Breast epithelium (tissue), 4 donors: Measurements from ENCODE around the gene CTNNA1. TPM values are rescaled to one million over a fixed set of nuclear protein-coding genes. Genes with fewer than 3 reads are reported as not detected.

Source experiments
- DNase-seq, 2 donors: peaks; one replicate each; pipeline ENCODE4 v3.0.0-alpha.2; 2019; ENCODE audit warnings: low spot score in 2 of 2
- H3K27ac ChIP-seq, 2 donors: fragments of 200-600 bp; sonication (generic) in 1 of 2; one replicate each; pipeline ENCODE4 v1.5.1; 2016 to 2019; ENCODE audit warnings: mild to moderate bottlenecking in 1 of 2
- H3K27me3 ChIP-seq, 2 donors: fragments of 200-600 bp; sonication (generic) in 1 of 2; one replicate each; pipeline versions ENCODE4 v1.5.1 to v1.6.0; 2017 to 2019; ENCODE audit warnings: control low read depth in 1 of 2, mild to moderate bottlenecking in 1 of 2
- H3K36me3 ChIP-seq: fragments of 200-600 bp; one replicate; pipeline ENCODE4 v1.5.1; 2019
- H3K4me1 ChIP-seq, 2 donors: fragments of 200-600 bp; sonication (generic); one replicate each; pipeline ENCODE4 v1.5.1; 2016 to 2019; ENCODE audit warnings: control low read depth in 1 of 2
- H3K4me3 ChIP-seq, 3 donors: fragments of 200-600 bp; sonication (generic); 1 replicate in 2 of 3; 2 replicates in 1 of 3; pipeline ENCODE4 v1.5.1; 2016 to 2019; ENCODE audit warnings: mild to moderate bottlenecking in 3 of 3, moderate library complexity in 2 of 3
- H3K9me3 ChIP-seq, 2 donors: fragments of 200-600 bp; sonication (generic) in 1 of 2; one replicate each; pipeline ENCODE4 v1.5.1; 2016 to 2019; ENCODE audit warnings: control low read depth in 1 of 2
- CTCF ChIP-seq, 3 donors: fragments of 450-650 bp; IDR thresholded peaks; one replicate each; pipeline ENCODE4 v1.5.1; 2016 to 2017; ENCODE audit warnings: antibody characterized with exemption in 3 of 3, mild to moderate bottlenecking in 3 of 3, moderate library complexity in 3 of 3
- POLR2A ChIP-seq: fragments of 450-650 bp; IDR thresholded peaks from one replicate; pipeline ENCODE4 v1.6.1; 2016; ENCODE audit warnings: antibody characterized with exemption, mild to moderate bottlenecking, moderate library complexity
- POLR2AphosphoS5 ChIP-seq, 3 donors: sonication (generic); formaldehyde crosslinking; IDR thresholded peaks; one replicate each; pipeline ENCODE4 v1.6.1; 2017; ENCODE audit warnings: antibody characterized with exemption in 3 of 3
- intact Hi-C: fragments of 100-400 bp; cut with DNase I; formaldehyde crosslinking; loops from one replicate; pipeline ENCODE4 v1.15.1; 2023; ENCODE audit warnings: low total_unique reads
- total RNA-seq, 3 donors: library from RNA; depleted of rRNA; stranded (reverse); fragments of >200 nt; gene quantifications; one replicate each; pipeline ENCODE4 v1.1.0, GENCODE V29; 2016

Gene CTNNA1
- total RNA-seq, 3 donors from 2014 or later, result 314 to 389 (median 321) TPM

- DNase-seq, result no peak
- no peak for TF ChIP-seq POLR2A
- TF ChIP-seq POLR2AphosphoS5 (IDR thresholded peaks at IDR 0.05), result no peak
- TF ChIP-seq CTCF (IDR thresholded peaks at IDR 0.05), result no peak
- intact Hi-C loops, result no loop called here
- Histone ChIP-seq H3K4me3 (no peak overlapping the region), H3K27ac (no peak overlapping the region), H3K4me1 (no peaks in the 10 kb centered on the region), H3K27me3 (no peaks in the 10 kb centered on the region), H3K9me3 (no peaks in the 10 kb centered on the region), H3K36me3 (no peaks in the 10 kb centered on the region)
Measured at GRCh38 chr5:138946831-138947560, 193.8 kb downstream of the CTNNA1 start.

- DNase-seq, result no peak
- intact Hi-C loops, result no loop called here
- Histone ChIP-seq H3K36me3 (no peaks in the 10 kb centered on the region), H3K27me3 (no peaks in the 10 kb centered on the region), H3K27ac (no peak overlapping the region), H3K4me3 (no peak overlapping the region), H3K9me3 (no peaks in the 10 kb centered on the region), H3K4me1 (peaks cover 3 to 6% of the 10 kb centered on the region in 2 donors)
- no peak for TF ChIP-seq POLR2A
- TF ChIP-seq POLR2AphosphoS5 (IDR thresholded peaks at IDR 0.05), result no peak
- no peak for TF ChIP-seq CTCF (IDR thresholded peaks at IDR 0.05)
Measured at GRCh38 chr5:138947780-138948179, 194.6 kb downstream of the CTNNA1 start.

GRCh38 chr5:138948471-138949222, 195.4 kb downstream of the CTNNA1 start:
- Histone ChIP-seq H3K27me3 (no peaks in the 10 kb centered on the region), H3K4me1 (peaks cover 8 to 12% of the 10 kb centered on the region in 2 donors), H3K36me3 (no peaks in the 10 kb centered on the region), H3K27ac (no peak overlapping the region), H3K9me3 (no peaks in the 10 kb centered on the region), H3K4me3 (no peak overlapping the region)
- intact Hi-C loops, result no loop called here
- no peak for TF ChIP-seq POLR2A
- no peak for TF ChIP-seq POLR2AphosphoS5 (IDR thresholded peaks at IDR 0.05)
- TF ChIP-seq CTCF (IDR thresholded peaks at IDR 0.05), result no peak
- no peak for DNase-seq

- H3K27ac ChIP-seq, result no peak overlapping the region
- H3K9me3 ChIP-seq, result no peaks in the 10 kb centered on the region
- no peak for TF ChIP-seq POLR2AphosphoS5 (IDR thresholded peaks at IDR 0.05)
- TF ChIP-seq POLR2A, result no peak
- TF ChIP-seq CTCF (IDR thresholded peaks at IDR 0.05), result no peak
- no peak for DNase-seq
- H3K4me1 ChIP-seq, result peaks cover 8 to 17% of the 10 kb centered on the region in 2 donors
- H3K4me3 ChIP-seq, result no peak overlapping the region
- H3K27me3 ChIP-seq, result no peaks in the 10 kb centered on the region
- no peaks in the 10 kb centered on the region for H3K36me3 ChIP-seq
- intact Hi-C loops, result no loop called here
Measured at GRCh38 chr5:138949223-138949574, 196.0 kb downstream of the CTNNA1 start.

GRCh38 chr5:138949988-138950387, 196.8 kb downstream of the CTNNA1 start:
- intact Hi-C loops, result no loop called here
- no peak overlapping the region for H3K4me3 ChIP-seq
- H3K4me1 ChIP-seq, result peaks cover 8 to 22% of the 10 kb centered on the region in 2 donors
- TF ChIP-seq POLR2AphosphoS5 (IDR thresholded peaks at IDR 0.05), result no peak
- no peak for TF ChIP-seq POLR2A
- no peak for TF ChIP-seq CTCF (IDR thresholded peaks at IDR 0.05)
- no peak overlapping the region for H3K27ac ChIP-seq
- no peaks in the 10 kb centered on the region for H3K9me3 ChIP-seq
- no peaks in the 10 kb centered on the region for H3K36me3 ChIP-seq
- H3K27me3 ChIP-seq, result no peaks in the 10 kb centered on the region
- no peak for DNase-seq
